AG10803 (cell line): ENCODE measurements around the gene KLK13.

Source experiments
- DNase-seq: peaks from one replicate; pipeline ENCODE4 v3.0.0; 2010; ENCODE audit warnings: low read depth
- H3K4me3 ChIP-seq: 2 replicates; pipeline ENCODE4 v1.5.1; 2011; ENCODE audit warnings: mild to moderate bottlenecking, low read length, control low read depth
- TF ChIP-seq, protein P1 (sequence below): conservative IDR thresholded peaks from 2 replicates; pipeline ENCODE4 v1.5.1; 2011; ENCODE audit warnings: mild to moderate bottlenecking, low read length, control low read depth, inconsistent platforms

KLK13 gene, protein sequence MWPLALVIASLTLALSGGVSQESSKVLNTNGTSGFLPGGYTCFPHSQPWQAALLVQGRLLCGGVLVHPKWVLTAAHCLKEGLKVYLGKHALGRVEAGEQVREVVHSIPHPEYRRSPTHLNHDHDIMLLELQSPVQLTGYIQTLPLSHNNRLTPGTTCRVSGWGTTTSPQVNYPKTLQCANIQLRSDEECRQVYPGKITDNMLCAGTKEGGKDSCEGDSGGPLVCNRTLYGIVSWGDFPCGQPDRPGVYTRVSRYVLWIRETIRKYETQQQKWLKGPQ

DNA sequence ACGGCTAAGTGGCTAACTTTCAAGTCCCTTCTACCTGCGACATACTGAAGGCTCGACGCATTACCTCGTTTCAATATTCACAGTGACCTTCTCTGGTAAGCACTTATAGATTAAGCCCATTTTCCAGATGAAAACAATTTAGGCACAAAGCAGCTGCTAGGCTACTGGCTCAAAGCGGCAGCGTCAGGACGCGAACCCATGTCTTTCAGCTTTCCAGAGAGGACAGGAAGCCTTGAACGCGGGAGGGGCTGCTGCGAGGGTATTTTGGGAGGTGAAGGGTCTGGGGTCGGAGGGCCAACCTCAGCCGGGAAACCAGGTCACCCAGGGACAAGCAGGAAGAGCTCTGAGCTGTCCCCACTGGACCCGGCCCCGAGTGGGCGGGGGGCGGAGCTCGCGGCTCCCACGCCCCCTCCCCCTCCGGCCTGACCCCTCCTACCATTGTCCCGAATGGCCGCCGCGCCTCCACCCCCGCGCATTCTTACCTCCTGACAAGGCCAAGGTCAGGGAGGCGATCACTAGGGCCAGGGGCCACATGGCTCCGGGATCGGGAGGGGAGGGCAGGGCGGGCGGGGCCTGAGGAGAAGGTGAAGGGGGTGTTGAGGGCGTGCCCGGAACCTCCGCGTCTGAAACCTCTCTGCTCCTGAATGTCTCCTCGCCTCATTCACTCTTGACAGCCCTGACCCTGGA lies at the start of gene KLK13:
Gene KLK13 (minus strand): TSS at position 559 of the 687 bp plus-strand sequence. CDS start 25 bp downstream, at position 534.
- no peak for DNase-seq
- TF ChIP-seq, protein P1, sequence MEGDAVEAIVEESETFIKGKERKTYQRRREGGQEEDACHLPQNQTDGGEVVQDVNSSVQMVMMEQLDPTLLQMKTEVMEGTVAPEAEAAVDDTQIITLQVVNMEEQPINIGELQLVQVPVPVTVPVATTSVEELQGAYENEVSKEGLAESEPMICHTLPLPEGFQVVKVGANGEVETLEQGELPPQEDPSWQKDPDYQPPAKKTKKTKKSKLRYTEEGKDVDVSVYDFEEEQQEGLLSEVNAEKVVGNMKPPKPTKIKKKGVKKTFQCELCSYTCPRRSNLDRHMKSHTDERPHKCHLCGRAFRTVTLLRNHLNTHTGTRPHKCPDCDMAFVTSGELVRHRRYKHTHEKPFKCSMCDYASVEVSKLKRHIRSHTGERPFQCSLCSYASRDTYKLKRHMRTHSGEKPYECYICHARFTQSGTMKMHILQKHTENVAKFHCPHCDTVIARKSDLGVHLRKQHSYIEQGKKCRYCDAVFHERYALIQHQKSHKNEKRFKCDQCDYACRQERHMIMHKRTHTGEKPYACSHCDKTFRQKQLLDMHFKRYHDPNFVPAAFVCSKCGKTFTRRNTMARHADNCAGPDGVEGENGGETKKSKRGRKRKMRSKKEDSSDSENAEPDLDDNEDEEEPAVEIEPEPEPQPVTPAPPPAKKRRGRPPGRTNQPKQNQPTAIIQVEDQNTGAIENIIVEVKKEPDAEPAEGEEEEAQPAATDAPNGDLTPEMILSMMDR: no peak
- H3K4me3 ChIP-seq: no peak within 1 kb of the TSS

GRCh38 chr19:51114087-51114729 lies 49.3 kb upstream of the KLK13 start:
- H3K4me3 ChIP-seq: no peak overlapping the region
- no peak for DNase-seq
- TF ChIP-seq, protein P1: no peak

DNA sequence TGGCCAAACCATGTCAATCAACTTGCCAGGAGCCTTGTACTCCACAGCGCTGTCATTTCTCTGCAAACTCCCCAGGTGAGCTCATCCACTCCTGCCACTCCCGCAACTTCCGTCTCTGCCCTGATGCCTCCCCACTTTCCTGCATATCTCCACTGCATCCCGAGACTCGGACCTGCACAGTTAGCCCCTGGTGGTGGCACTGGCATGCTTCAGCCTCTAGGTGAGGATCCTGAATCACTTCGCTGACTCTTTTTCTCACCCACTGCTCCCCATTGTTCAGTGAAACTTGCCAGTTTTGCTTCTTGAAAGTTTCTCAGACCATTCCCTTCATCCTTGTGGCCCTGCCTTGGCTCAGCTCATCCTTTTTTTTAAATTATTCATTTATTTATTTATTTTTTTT lies 46.7 kb upstream of the KLK13 start:
- no peak for DNase-seq
- H3K4me3 ChIP-seq: no peak overlapping the region
- TF ChIP-seq, protein P1: no peak

GRCh38 chr19:51110666-51110971 lies 45.7 kb upstream of the KLK13 start:
- DNase-seq: no peak
- TF ChIP-seq, protein P1: no peak
- no peak overlapping the region for H3K4me3 ChIP-seq

DNA sequence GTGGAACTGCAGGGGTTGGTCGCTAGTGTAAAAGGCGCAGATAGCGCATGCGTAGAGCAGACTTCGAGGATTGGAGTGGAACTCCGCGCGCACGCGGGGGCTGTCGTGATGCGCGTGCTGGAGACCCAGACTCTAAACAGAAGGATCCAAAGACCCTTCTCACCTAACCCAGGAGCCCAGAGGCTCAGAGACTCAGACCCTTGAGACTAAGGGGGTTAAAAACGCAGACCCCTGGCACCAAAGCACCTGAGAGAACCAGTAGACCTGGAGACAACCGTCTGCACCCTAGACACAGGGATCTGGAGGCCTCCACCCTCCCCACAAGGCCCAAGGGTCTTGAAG lies 43.9 kb upstream of the KLK13 start:
- TF ChIP-seq, protein P1: no peak
- DNase-seq: no peak
- peak overlapping the region; percentile 73 for H3K4me3 ChIP-seq

DNA sequence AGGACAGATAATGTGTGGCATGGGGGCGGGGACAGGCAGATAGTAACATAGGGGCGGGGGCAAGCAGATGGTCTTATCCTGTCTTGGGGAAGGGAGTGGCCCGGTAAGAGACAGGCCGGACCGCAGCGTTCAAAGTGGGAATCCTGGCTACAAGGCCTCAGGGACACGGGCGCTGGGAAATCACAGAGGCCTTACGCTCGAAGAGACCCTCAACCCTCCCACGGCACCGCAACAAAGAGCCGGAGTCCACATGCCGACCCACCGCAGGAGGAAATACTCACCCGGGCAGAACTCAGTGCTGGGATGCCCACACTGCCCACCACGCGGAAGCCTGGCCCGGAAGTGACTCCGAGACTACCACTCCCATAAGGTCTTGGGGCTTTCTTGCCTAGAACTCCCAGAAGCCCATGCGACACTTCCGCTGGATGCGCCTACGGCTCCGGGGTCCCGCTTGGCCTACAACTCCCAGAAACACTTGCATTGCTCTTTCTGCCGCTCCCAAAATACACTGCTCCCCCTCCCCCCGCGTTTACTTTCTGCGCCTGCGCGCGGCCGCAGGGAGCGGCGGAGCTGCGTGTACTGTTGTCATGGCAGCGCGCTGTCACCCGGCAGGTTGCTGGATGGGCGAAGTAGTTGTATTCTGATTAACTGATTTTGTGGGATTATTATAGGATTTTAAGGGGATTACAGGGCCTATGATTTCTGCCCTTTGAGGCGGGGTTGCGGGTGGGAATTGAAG lies 43.3 kb upstream of the KLK13 start, which contains the start of gene CTU1:
Gene CTU1 (minus strand): TSS at position 344 of the 739 bp plus-strand sequence. CDS start 3,840 bp downstream, outside the sequence.
- TF ChIP-seq, protein P1: peak; percentile 8; the same call in 1 of the 2 replicates
- peak; percentile 99 for DNase-seq
- H3K4me3 ChIP-seq: peak within 1 kb of the TSS; percentile 92
